ENCODE measurements around the gene RPS6KA1.
"Not testable (repeated sequence)": the region's sequence is repeated elsewhere in the genome, so short reads cannot be mapped to it uniquely, and the experiment has no call there.

Gene RPS6KA1

GRCh38 chr1:26608895-26609294 lies 79.3 kb downstream of the RPS6KA1 start:
- Histone ChIP-seq H3K4me3 (ENCODE audit: low read length) (no peak overlapping the region), H3K4me1 (ENCODE audit: control insufficient read depth, low read length) (no peaks in the 10 kb centered on the region), H3K27ac (ENCODE audit: low read depth, low read length) (no peak overlapping the region), H3K9me3 (ENCODE audit: control insufficient read depth, insufficient read depth, low read length) (no peaks in the 10 kb centered on the region), H3K27me3 (ENCODE audit: control insufficient read depth, low read length) (peaks cover 19% of the 10 kb centered on the region), H4K20me1 (ENCODE audit: control insufficient read depth, insufficient read depth, low read depth, low read length) (no peaks in the 10 kb centered on the region), H3K79me2 (ENCODE audit: control insufficient read depth, low read length) (no peaks in the 10 kb centered on the region), H3K9me2 (replicated peaks; ENCODE audit: control insufficient read depth, low read length) (no peaks in the 10 kb centered on the region), H3K36me3 (ENCODE audit: control insufficient read depth, low read length) (no peaks in the 10 kb centered on the region), H3K4me2 (ENCODE audit: low read length) (no peak overlapping the region), H3F3A (ENCODE audit: control insufficient read depth, insufficient read depth) (no peaks in the 10 kb centered on the region)
- no peak for TF ChIP-seq EZH2phosphoT487 (IDR thresholded peaks at IDR 0.05; ENCODE audit: borderline replicate concordance, low read length)
- TF ChIP-seq CTCF (IDR thresholded peaks at IDR 0.05; ENCODE audit: low read depth, low read length, poor library complexity, severe bottlenecking): no peak

- TF ChIP-seq EZH2phosphoT487 (IDR thresholded peaks at IDR 0.05; ENCODE audit: borderline replicate concordance, low read length): no peak
- TF ChIP-seq CTCF (IDR thresholded peaks at IDR 0.05; ENCODE audit: low read depth, low read length, poor library complexity, severe bottlenecking): no peak
- Histone ChIP-seq H3K36me3 (ENCODE audit: control insufficient read depth, low read length) (no peaks in the 10 kb centered on the region), H3K4me1 (ENCODE audit: control insufficient read depth, low read length) (no peaks in the 10 kb centered on the region), H3K4me3 (ENCODE audit: low read length) (no peak overlapping the region), H3K79me2 (ENCODE audit: control insufficient read depth, low read length) (no peaks in the 10 kb centered on the region), H3K27ac (ENCODE audit: low read depth, low read length) (no peak overlapping the region), H3K27me3 (ENCODE audit: control insufficient read depth, low read length) (peaks cover 8% of the 10 kb centered on the region), H3K4me2 (ENCODE audit: low read length) (no peak overlapping the region), H3K9me2 (replicated peaks; ENCODE audit: control insufficient read depth, low read length) (no peaks in the 10 kb centered on the region), H4K20me1 (ENCODE audit: control insufficient read depth, insufficient read depth, low read depth, low read length) (no peaks in the 10 kb centered on the region), H3F3A (ENCODE audit: control insufficient read depth, insufficient read depth) (no peaks in the 10 kb centered on the region), H3K9me3 (ENCODE audit: control insufficient read depth, insufficient read depth, low read length) (no peaks in the 10 kb centered on the region)
Measured at GRCh38 chr1:26610781-26611180, 81.2 kb downstream of the RPS6KA1 start.

- not testable (repeated sequence) for H3K9me3 ChIP-seq (ENCODE audit: control insufficient read depth, insufficient read depth, low read length); H3K27me3 ChIP-seq (ENCODE audit: control insufficient read depth, low read length); H3K4me2 ChIP-seq (ENCODE audit: low read length); H3K4me1 ChIP-seq (ENCODE audit: control insufficient read depth, low read length); H3K9me2 ChIP-seq (replicated peaks; ENCODE audit: control insufficient read depth, low read length); H3F3A ChIP-seq (ENCODE audit: control insufficient read depth, insufficient read depth); H3K27ac ChIP-seq (ENCODE audit: low read depth, low read length); H4K20me1 ChIP-seq (ENCODE audit: control insufficient read depth, insufficient read depth, low read depth, low read length); H3K79me2 ChIP-seq (ENCODE audit: control insufficient read depth, low read length); H3K4me3 ChIP-seq (ENCODE audit: low read length); H3K36me3 ChIP-seq (ENCODE audit: control insufficient read depth, low read length)
Measured at GRCh38 chr1:26612627-26613026, 83.1 kb downstream of the RPS6KA1 start.

GRCh38 chr1:26614655-26615411 lies 85.3 kb downstream of the RPS6KA1 start:
- H3K9me3 ChIP-seq (ENCODE audit: control insufficient read depth, insufficient read depth, low read length): no peaks in the 10 kb centered on the region
- peaks cover 16% of the 10 kb centered on the region for H3K4me1 ChIP-seq (ENCODE audit: control insufficient read depth, low read length)
- TF ChIP-seq CTCF (IDR thresholded peaks at IDR 0.05; ENCODE audit: low read depth, low read length, poor library complexity, severe bottlenecking) (no peak), EZH2phosphoT487 (IDR thresholded peaks at IDR 0.05; ENCODE audit: borderline replicate concordance, low read length) (no peak)
- H3K9me2 ChIP-seq (replicated peaks; ENCODE audit: control insufficient read depth, low read length): no peaks in the 10 kb centered on the region
- peaks cover 8% of the 10 kb centered on the region for H3K27me3 ChIP-seq (ENCODE audit: control insufficient read depth, low read length)
- no peaks in the 10 kb centered on the region for H3K36me3 ChIP-seq (ENCODE audit: control insufficient read depth, low read length)
- no peak overlapping the region for H3K27ac ChIP-seq (ENCODE audit: low read depth, low read length)
- no peaks in the 10 kb centered on the region for H3K79me2 ChIP-seq (ENCODE audit: control insufficient read depth, low read length)
- no peaks in the 10 kb centered on the region for H4K20me1 ChIP-seq (ENCODE audit: control insufficient read depth, insufficient read depth, low read depth, low read length)
- H3K4me3 ChIP-seq (ENCODE audit: low read length): no peak overlapping the region
- H3F3A ChIP-seq (ENCODE audit: control insufficient read depth, insufficient read depth): peaks cover 3% of the 10 kb centered on the region; the same call in 1 of the 2 replicates
- no peak overlapping the region for H3K4me2 ChIP-seq (ENCODE audit: low read length)

Data from DOHH2 (cell line).